HepG2 (cell line): ENCODE measurements around the gene AMPD2. TPM values are rescaled to one million over a fixed set of nuclear protein-coding genes. Genes with fewer than 3 reads are reported as not detected.

Experiments used
- ADNP ChIP-seq: sonication (generic); formaldehyde crosslinking; IDR thresholded peaks from 2 replicates; pipeline ENCODE4 v1.4.0; 2020; ENCODE audit warnings: missing genetic modification reagents
- CREM ChIP-seq, 2 experiments: sonication (generic) in 1 of 2; formaldehyde crosslinking in 1 of 2; IDR thresholded peaks; 2 replicates each; pipeline versions ENCODE4 v1.4.0 to v1.6.1; 2016 to 2020; ENCODE audit warnings: antibody characterized with exemption in 1 of 2, mild to moderate bottlenecking in 1 of 2, missing genetic modification reagents in 1 of 2
- CTCF ChIP-seq: sonication (generic); formaldehyde crosslinking; IDR thresholded peaks from 2 replicates; pipeline ENCODE4 v1.5.0; 2020; ENCODE audit warnings: mild to moderate bottlenecking, missing genetic modification reagents, moderate library complexity
- GATAD1 ChIP-seq: IDR thresholded peaks from 2 replicates; pipeline ENCODE4 v1.6.1; 2016; ENCODE audit warnings: missing genetic modification reagents, missing compliant biosample characterization
- IRF2 ChIP-seq: IDR thresholded peaks from 2 replicates; pipeline ENCODE4 v1.6.1; 2018; ENCODE audit warnings: missing genetic modification reagents, missing compliant biosample characterization
- PAX8 ChIP-seq: sonication (generic); formaldehyde crosslinking; IDR thresholded peaks from 2 replicates; pipeline ENCODE4 v1.8.0; 2022; ENCODE audit warnings: mild to moderate bottlenecking, missing genetic modification reagents, borderline replicate concordance
- POGK ChIP-seq: sonication (generic); formaldehyde crosslinking; conservative IDR thresholded peaks from 2 replicates; pipeline ENCODE4 v1.8.0; 2022; ENCODE audit warnings: mild to moderate bottlenecking, moderate library complexity, missing genetic modification reagents
- RXRA ChIP-seq: sonication (generic); formaldehyde crosslinking; IDR thresholded peaks from 2 replicates; pipeline ENCODE4 v1.5.1; 2020; ENCODE audit warnings: missing genetic modification reagents
- SRSF1 ChIP-seq: fragments of 200-400 bp; formaldehyde crosslinking; optimal IDR thresholded peaks from 2 replicates; pipeline ENCODE3; 2017; ENCODE audit warnings: mild to moderate bottlenecking, low read depth, low read length, moderate library complexity
- SRSF9 ChIP-seq: fragments of 200-400 bp; formaldehyde crosslinking; IDR thresholded peaks from 2 replicates; pipeline ENCODE4 v1.6.1; 2018; ENCODE audit warnings: borderline replicate concordance, mild to moderate bottlenecking, low read depth, low read length; ENCODE audit not compliant: insufficient read depth, poor library complexity, severe bottlenecking
- TEF ChIP-seq: sonication (generic); formaldehyde crosslinking; IDR thresholded peaks from 2 replicates; pipeline ENCODE4 v1.5.0; 2020; ENCODE audit warnings: missing genetic modification reagents
- ZBTB10 ChIP-seq: sonication (generic); formaldehyde crosslinking; IDR thresholded peaks from 2 replicates; pipeline ENCODE4 v1.4.0; 2020; ENCODE audit warnings: missing genetic modification reagents, borderline replicate concordance
- ZNF253 ChIP-seq: sonication (generic); formaldehyde crosslinking; IDR thresholded peaks from 2 replicates; pipeline ENCODE4 v1.8.0; 2022; ENCODE audit warnings: mild to moderate bottlenecking, missing genetic modification reagents, borderline replicate concordance
- ZNF276 ChIP-seq: sonication (generic); formaldehyde crosslinking; IDR thresholded peaks from 2 replicates; pipeline ENCODE4 v1.4.0; 2020; ENCODE audit warnings: mild to moderate bottlenecking, low read depth, missing genetic modification reagents
- ZNF501 ChIP-seq: sonication (generic); formaldehyde crosslinking; IDR thresholded peaks from 2 replicates; pipeline ENCODE4 v1.5.1; 2020; ENCODE audit warnings: mild to moderate bottlenecking, moderate library complexity, missing genetic modification reagents
- ZNF576 ChIP-seq: sonication (generic); formaldehyde crosslinking; IDR thresholded peaks from 2 replicates; pipeline ENCODE4 v1.4.0; 2020; ENCODE audit warnings: mild to moderate bottlenecking, missing genetic modification reagents
- ZNF720 ChIP-seq: sonication (generic); formaldehyde crosslinking; IDR thresholded peaks from 2 replicates; pipeline ENCODE4 v1.4.0; 2020; ENCODE audit warnings: missing genetic modification reagents
- ZSCAN9 ChIP-seq: IDR thresholded peaks from 2 replicates; pipeline ENCODE4 v1.6.1; 2016; ENCODE audit warnings: borderline replicate concordance
- polyA plus RNA-seq, 8 experiments: library from polyadenylated mRNA; depleted of rRNA in 3 of 8; stranded (reverse) in 7 of 8; unstranded in 1 of 8; fragments of >200 nt; fragmentation: Illumina TruSeq in 4 of 8; extraction: Trizol in 4 of 8; gene quantifications; 2 replicates each; pipeline versions ENCODE4 v1.2.1 to v1.2.3, GENCODE V29; 2011 to 2016; ENCODE audit warnings: low read depth in 4 of 8, missing spikeins in 1 of 8, mixed read lengths in 1 of 8; ENCODE audit not compliant: insufficient read depth in 1 of 8
- total RNA-seq, 5 experiments: library from RNA; depleted of rRNA; stranded (reverse); fragments of >200 nt; fragmentation: Illumina TruSeq; extraction: Trizol; gene quantifications; 2 replicates each; pipeline ENCODE4 v1.2.3, GENCODE V29; 2016; ENCODE audit warnings: low read depth in 1 of 5

AMPD2 gene
- total and polyA plus RNA-seq, 2 of the 13 experiments (the other 11 are each of a cell fraction or from before 2014, with no cell fraction given) = 62.3 to 82.0 TPM

- TF ChIP-seq ADNP (CRISPR knock-in tag) = 0 out of 2 replicates have a peak, but pooled peaks have one; percentile 37
- no peak for TF ChIP-seq ZNF276 (CRISPR knock-in tag)
- TF ChIP-seq TEF (CRISPR knock-in tag) = no peak
- TF ChIP-seq ZNF576 (CRISPR knock-in tag) = no peak
- no peak for TF ChIP-seq SRSF9
- peak; percentile 39; the same call in 1 of the 2 replicates for TF ChIP-seq RXRA (CRISPR knock-in tag)
- no peak for TF ChIP-seq ZNF720 (CRISPR knock-in tag)
- 0 out of 2 replicates have a peak, but pooled peaks have one; percentile 38 for TF ChIP-seq POGK (CRISPR knock-in tag)
- TF ChIP-seq GATAD1 (CRISPR knock-in tag) = no peak
- TF ChIP-seq SRSF1 = no peak
- TF ChIP-seq CREM (IDR thresholded peaks at IDR 0.05) = no peak
- no peak for TF ChIP-seq CREM (CRISPR knock-in tag; IDR thresholded peaks at IDR 0.05)
- TF ChIP-seq IRF2 = peak; percentile 59
- no peak for TF ChIP-seq PAX8 (CRISPR knock-in tag)
- peak; percentile 94 for TF ChIP-seq CTCF (CRISPR knock-in tag)
- no peak for TF ChIP-seq ZSCAN9 (CRISPR knock-in tag)
- TF ChIP-seq ZNF501 = peak; percentile 60; the same call in 1 of the 2 replicates
- peak; percentile 21; the same call in 1 of the 2 replicates for TF ChIP-seq ZBTB10 (CRISPR knock-in tag)
- no peak for TF ChIP-seq ZNF253 (CRISPR knock-in tag)
Measured at GRCh38 chr1:109643385-109644230, 24.0 kb downstream of the AMPD2 start (continued).
